Esophagus squamous epithelium (tissue), 4 donors: ENCODE data around the gene DUSP7.

ENCODE experiments used
- POLR2A ChIP-seq, 4 donors: fragments of 450-650 bp; IDR thresholded peaks; one replicate each; pipeline ENCODE4 v1.6.1; 2017; ENCODE audit warnings: antibody characterized with exemption in 4 of 4, mild to moderate bottlenecking in 4 of 4, moderate library complexity in 3 of 4
- TF ChIP-seq, protein P1 (sequence below), 6 experiments: fragments of 450-650 bp in 4 of 6; fragments of 200-600 bp in 2 of 6; sonication (generic) in 2 of 6; IDR thresholded peaks; one replicate each; pipeline ENCODE4 v1.5.1; 2016 to 2019; ENCODE audit warnings: antibody characterized with exemption in 6 of 6, mild to moderate bottlenecking in 4 of 6, moderate library complexity in 4 of 6

GRCh38 chr3:52077925-52078324 lies 21.6 kb upstream of the DUSP7 start:
- TF ChIP-seq, protein P1, sequence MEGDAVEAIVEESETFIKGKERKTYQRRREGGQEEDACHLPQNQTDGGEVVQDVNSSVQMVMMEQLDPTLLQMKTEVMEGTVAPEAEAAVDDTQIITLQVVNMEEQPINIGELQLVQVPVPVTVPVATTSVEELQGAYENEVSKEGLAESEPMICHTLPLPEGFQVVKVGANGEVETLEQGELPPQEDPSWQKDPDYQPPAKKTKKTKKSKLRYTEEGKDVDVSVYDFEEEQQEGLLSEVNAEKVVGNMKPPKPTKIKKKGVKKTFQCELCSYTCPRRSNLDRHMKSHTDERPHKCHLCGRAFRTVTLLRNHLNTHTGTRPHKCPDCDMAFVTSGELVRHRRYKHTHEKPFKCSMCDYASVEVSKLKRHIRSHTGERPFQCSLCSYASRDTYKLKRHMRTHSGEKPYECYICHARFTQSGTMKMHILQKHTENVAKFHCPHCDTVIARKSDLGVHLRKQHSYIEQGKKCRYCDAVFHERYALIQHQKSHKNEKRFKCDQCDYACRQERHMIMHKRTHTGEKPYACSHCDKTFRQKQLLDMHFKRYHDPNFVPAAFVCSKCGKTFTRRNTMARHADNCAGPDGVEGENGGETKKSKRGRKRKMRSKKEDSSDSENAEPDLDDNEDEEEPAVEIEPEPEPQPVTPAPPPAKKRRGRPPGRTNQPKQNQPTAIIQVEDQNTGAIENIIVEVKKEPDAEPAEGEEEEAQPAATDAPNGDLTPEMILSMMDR (IDR thresholded peaks at IDR 0.05) = no peak
- no peak for TF ChIP-seq POLR2A (IDR thresholded peaks at IDR 0.05)
